ENCODE data around the gene FBXO42. TPM values are rescaled to one million over a fixed set of nuclear protein-coding genes. Genes with fewer than 3 reads are reported as not detected.

FBXO42 gene
- total RNA-seq, 2 experiments from 2014 or later = 14.3 to 14.9 TPM

DNA sequence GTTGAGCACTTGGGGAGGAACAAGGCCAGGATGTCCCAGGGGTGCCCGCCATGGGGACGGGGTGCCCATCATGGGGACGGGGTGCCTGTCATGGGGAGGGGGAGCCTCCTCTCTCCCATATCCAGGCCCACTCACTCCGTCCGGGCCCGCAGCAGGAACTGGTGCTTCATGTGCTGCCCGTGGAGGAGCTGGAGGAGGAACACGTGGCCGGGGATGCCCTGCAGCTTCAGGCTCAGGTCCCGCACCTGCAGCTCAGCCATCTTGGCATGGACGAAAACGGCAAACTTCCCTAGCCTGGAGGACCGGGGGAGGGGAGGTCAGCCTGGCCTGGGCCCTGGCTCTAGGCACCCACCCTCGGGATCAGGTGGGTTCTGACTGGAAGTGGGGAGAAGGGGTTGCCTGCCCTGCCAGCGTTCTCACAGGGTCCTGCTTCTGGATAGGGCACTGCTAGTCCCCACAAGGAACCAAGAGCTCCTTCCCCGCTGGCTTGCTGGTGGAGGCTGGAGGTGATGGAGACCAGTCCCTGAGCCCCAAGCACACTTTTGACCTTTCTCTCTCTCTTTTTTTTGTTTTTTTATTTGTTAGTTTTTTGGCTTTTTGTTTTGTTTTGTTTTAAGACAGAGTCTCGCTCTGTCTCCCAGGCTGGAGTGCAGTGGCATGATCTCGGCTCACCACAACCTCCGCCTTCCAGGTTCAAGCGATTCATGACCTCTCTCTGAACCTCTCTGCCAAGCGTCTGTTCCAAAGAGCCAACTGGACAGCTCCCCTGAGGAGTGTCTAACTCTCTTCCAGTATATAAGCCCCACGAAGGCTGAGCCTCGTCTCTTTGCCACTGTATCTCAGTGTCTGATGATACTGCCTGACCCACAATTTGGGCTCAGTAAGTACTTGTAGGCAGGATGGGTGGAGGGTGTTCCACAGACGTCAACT lies 149.7 kb downstream of the FBXO42 start:
- no peak overlapping the region for H3K27ac Mint-ChIP-seq
- DNase-seq (no peak), ATAC-seq (ENCODE audit: poor library complexity) (no peak)
- peaks cover 12% of the 10 kb centered on the region for H3K4me1 Mint-ChIP-seq (ENCODE audit: low read depth)
- H3K36me3 ChIP-seq (ENCODE audit: insufficient read depth, low read length) = peaks cover 29% of the 10 kb centered on the region
- H3K27ac ChIP-seq (ENCODE audit: low read depth in 1 of 2, low read length in 2 of 2) = no peak overlapping the region
- intact Hi-C loops (cut with DNase I, micrococcal nuclease) = loop anchor here in 1 of 2 experiments (10.0 kb wide), 1 partner anchor 852 kb away; the partner anchor contains the start of gene SDHB
- H3K9me3 ChIP-seq (ENCODE audit: control insufficient read depth in 1 of 2, insufficient read depth in 1 of 2, low read length in 2 of 2) = no peaks in the 10 kb centered on the region
- no peak for TF ChIP-seq CTCF (IDR thresholded peaks at IDR 0.05)
- H3K9me3 Mint-ChIP-seq = no peaks in the 10 kb centered on the region
- peaks cover 35% of the 10 kb centered on the region for H3K36me3 Mint-ChIP-seq (ENCODE audit: low read depth)
- H3K4me3 ChIP-seq (ENCODE audit: low read length) = no peak overlapping the region
- no peaks in the 10 kb centered on the region for H3K27me3 ChIP-seq (ENCODE audit: control insufficient read depth in 1 of 2, insufficient read depth in 2 of 2, low read length in 2 of 2)
- POLR2A ChIA-PET = no interaction called here
- no peak overlapping the region for H3K4me3 Mint-ChIP-seq
- no peaks in the 10 kb centered on the region for H3K27me3 Mint-ChIP-seq
- CTCF ChIA-PET = no interaction called here
- peaks cover 22% of the 10 kb centered on the region for H3K4me1 ChIP-seq (ENCODE audit: insufficient read depth, low read length)

GRCh38 chr1:16199700-16200099 lies 152.6 kb downstream of the FBXO42 start:
- no peak overlapping the region for H3K27ac ChIP-seq (ENCODE audit: low read depth in 1 of 2, low read length in 2 of 2)
- no peaks in the 10 kb centered on the region for H3K27me3 Mint-ChIP-seq
- ChIA-PET CTCF (no interaction called here), POLR2A (no interaction called here)
- H3K36me3 Mint-ChIP-seq (ENCODE audit: low read depth) = peaks cover 33% of the 10 kb centered on the region
- H3K4me3 Mint-ChIP-seq = no peak overlapping the region
- no peak overlapping the region for H3K4me3 ChIP-seq (ENCODE audit: low read length)
- H3K36me3 ChIP-seq (ENCODE audit: insufficient read depth, low read length) = peaks cover 28% of the 10 kb centered on the region
- H3K27me3 ChIP-seq (ENCODE audit: control insufficient read depth in 1 of 2, insufficient read depth in 2 of 2, low read length in 2 of 2) = no peaks in the 10 kb centered on the region
- intact Hi-C loops (cut with DNase I, micrococcal nuclease) = loop anchor here in 1 of 2 experiments (10.0 kb wide), 1 partner anchor 855 kb away; the partner anchor contains the start of gene SDHB
- H3K27ac Mint-ChIP-seq = no peak overlapping the region
- H3K9me3 Mint-ChIP-seq = no peaks in the 10 kb centered on the region
- no peaks in the 10 kb centered on the region for H3K9me3 ChIP-seq (ENCODE audit: control insufficient read depth in 1 of 2, insufficient read depth in 1 of 2, low read length in 2 of 2)
- DNase-seq (no peak), ATAC-seq (ENCODE audit: poor library complexity) (no peak)
- TF ChIP-seq CTCF (IDR thresholded peaks at IDR 0.05) = no peak
- no peaks in the 10 kb centered on the region for H3K4me1 Mint-ChIP-seq (ENCODE audit: low read depth)
- H3K4me1 ChIP-seq (ENCODE audit: insufficient read depth, low read length) = peaks cover 3% of the 10 kb centered on the region

GRCh38 chr1:16199157-16199501 lies 153.2 kb downstream of the FBXO42 start:
- Histone ChIP-seq H3K27me3 (ENCODE audit: control insufficient read depth in 1 of 2, insufficient read depth in 2 of 2, low read length in 2 of 2) (no peaks in the 10 kb centered on the region), H3K4me3 (ENCODE audit: low read length) (no peak overlapping the region), H3K9me3 (ENCODE audit: control insufficient read depth in 1 of 2, insufficient read depth in 1 of 2, low read length in 2 of 2) (no peaks in the 10 kb centered on the region), H3K36me3 (ENCODE audit: insufficient read depth, low read length) (peaks cover 22% of the 10 kb centered on the region), H3K27ac (ENCODE audit: low read depth in 1 of 2, low read length in 2 of 2) (no peak overlapping the region), H3K4me1 (ENCODE audit: insufficient read depth, low read length) (no peaks in the 10 kb centered on the region)
- Mint-ChIP-seq H3K4me1 (ENCODE audit: low read depth) (no peaks in the 10 kb centered on the region), H3K27ac (no peak overlapping the region), H3K36me3 (ENCODE audit: low read depth) (peaks cover 31% of the 10 kb centered on the region), H3K9me3 (no peaks in the 10 kb centered on the region), H3K27me3 (no peaks in the 10 kb centered on the region), H3K4me3 (no peak overlapping the region)
- POLR2A ChIA-PET = no interaction called here
- CTCF ChIA-PET = no interaction called here
- ATAC-seq (ENCODE audit: poor library complexity) (no peak), DNase-seq (no peak)
- intact Hi-C loops (cut with DNase I, micrococcal nuclease) = no loop called here
- TF ChIP-seq CTCF (IDR thresholded peaks at IDR 0.05) = no peak

Measured in CD4-positive, alpha-beta T cell (primary cell).